ENCODE data around the gene CEACAM4.

The CEACAM4 gene

DNA sequence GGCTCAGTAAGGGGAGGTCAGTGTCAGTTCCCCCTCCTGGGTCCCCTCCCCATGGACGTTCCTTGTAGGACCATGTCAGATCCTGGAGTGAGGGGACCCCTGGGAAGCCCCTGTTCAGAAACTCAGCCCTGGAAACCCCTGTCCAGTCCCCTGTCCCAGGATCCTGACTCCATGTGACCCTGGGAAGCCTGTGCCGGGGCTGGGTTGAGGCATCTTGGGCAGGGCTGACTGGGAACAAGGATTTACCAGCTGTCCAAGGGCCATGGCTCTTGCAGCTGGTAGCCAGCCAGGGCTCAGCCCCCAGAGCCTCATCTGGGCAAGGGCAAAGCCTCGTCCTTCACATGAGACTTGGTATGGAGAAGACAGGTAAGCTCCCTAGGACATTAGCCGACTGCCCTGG lies 25.1 kb downstream of the CEACAM4 start:
- no peak for TF ChIP-seq CEBPB (IDR thresholded peaks at IDR 0.05)
- TF ChIP-seq, protein P1, sequence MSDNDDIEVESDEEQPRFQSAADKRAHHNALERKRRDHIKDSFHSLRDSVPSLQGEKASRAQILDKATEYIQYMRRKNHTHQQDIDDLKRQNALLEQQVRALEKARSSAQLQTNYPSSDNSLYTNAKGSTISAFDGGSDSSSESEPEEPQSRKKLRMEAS (IDR thresholded peaks at IDR 0.05) = no peak
- no peak for TF ChIP-seq EGR1 (IDR thresholded peaks at IDR 0.05)
- TF ChIP-seq TCF12 (IDR thresholded peaks at IDR 0.05; ENCODE audit: low read depth) = no peak
- TF ChIP-seq TAF1 (IDR thresholded peaks at IDR 0.05; ENCODE audit: low read depth) = no peak
- no peak for TF ChIP-seq CREB1 (IDR thresholded peaks at IDR 0.05; ENCODE audit: low read depth)
- no peak for TF ChIP-seq NFIC (IDR thresholded peaks at IDR 0.05)
- TF ChIP-seq, protein P2, sequence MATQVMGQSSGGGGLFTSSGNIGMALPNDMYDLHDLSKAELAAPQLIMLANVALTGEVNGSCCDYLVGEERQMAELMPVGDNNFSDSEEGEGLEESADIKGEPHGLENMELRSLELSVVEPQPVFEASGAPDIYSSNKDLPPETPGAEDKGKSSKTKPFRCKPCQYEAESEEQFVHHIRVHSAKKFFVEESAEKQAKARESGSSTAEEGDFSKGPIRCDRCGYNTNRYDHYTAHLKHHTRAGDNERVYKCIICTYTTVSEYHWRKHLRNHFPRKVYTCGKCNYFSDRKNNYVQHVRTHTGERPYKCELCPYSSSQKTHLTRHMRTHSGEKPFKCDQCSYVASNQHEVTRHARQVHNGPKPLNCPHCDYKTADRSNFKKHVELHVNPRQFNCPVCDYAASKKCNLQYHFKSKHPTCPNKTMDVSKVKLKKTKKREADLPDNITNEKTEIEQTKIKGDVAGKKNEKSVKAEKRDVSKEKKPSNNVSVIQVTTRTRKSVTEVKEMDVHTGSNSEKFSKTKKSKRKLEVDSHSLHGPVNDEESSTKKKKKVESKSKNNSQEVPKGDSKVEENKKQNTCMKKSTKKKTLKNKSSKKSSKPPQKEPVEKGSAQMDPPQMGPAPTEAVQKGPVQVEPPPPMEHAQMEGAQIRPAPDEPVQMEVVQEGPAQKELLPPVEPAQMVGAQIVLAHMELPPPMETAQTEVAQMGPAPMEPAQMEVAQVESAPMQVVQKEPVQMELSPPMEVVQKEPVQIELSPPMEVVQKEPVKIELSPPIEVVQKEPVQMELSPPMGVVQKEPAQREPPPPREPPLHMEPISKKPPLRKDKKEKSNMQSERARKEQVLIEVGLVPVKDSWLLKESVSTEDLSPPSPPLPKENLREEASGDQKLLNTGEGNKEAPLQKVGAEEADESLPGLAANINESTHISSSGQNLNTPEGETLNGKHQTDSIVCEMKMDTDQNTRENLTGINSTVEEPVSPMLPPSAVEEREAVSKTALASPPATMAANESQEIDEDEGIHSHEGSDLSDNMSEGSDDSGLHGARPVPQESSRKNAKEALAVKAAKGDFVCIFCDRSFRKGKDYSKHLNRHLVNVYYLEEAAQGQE (IDR thresholded peaks at IDR 0.05; ENCODE audit: low read depth) = no peak
- no peak for TF ChIP-seq YY1 (IDR thresholded peaks at IDR 0.05; ENCODE audit: low read depth)
- no peak for TF ChIP-seq EP300 (IDR thresholded peaks at IDR 0.05; ENCODE audit: borderline replicate concordance)
- TF ChIP-seq, protein P3, sequence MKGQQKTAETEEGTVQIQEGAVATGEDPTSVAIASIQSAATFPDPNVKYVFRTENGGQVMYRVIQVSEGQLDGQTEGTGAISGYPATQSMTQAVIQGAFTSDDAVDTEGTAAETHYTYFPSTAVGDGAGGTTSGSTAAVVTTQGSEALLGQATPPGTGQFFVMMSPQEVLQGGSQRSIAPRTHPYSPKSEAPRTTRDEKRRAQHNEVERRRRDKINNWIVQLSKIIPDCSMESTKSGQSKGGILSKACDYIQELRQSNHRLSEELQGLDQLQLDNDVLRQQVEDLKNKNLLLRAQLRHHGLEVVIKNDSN (IDR thresholded peaks at IDR 0.05) = no peak
- TF ChIP-seq RAD21 (IDR thresholded peaks at IDR 0.05; ENCODE audit: low read depth) = no peak
- TF ChIP-seq ZBTB7A (IDR thresholded peaks at IDR 0.05; ENCODE audit: low read depth) = no peak
- TF ChIP-seq FOXM1 (IDR thresholded peaks at IDR 0.05; ENCODE audit: borderline replicate concordance, low read depth) = no peak

DNA sequence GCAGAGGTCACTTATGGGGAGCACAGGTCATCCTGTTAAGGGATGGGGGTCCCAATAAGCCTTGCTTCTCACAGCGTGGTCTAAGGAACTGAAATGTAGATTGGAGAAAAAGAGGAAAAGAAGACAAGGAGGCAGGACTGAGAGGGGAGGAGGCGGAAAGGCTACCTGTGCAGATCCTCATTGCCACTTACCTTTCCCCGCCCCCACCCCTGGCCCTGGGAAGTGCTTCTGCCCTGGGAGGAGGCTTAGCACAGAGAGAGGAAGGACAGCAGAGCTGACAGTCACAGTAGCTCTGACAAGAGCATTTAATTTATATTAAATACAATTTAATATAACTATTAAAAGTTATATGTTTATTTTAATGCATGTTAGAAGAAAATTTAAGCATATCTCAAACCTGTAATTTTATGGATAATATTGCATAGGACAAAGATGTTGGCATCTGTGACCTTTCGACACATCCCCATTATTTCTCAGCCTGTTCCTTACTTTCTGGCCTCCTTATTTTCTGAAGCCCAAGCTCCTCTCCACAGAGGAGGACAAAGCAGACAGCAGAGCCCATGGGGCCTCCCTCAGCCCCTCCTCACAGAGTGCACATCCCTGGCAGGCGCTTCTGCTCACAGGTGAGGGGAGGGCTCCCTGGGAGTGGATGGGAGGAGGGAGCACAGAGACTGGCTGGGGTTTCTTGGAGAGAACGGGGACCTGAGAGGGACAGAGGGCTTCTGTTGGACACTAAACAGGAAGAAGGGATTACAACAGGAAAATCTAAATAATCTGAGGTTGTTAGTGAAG lies 27.5 kb downstream of the CEACAM4 start:
- TF ChIP-seq, protein P3 (IDR thresholded peaks at IDR 0.05) = no peak
- TF ChIP-seq, protein P1 (IDR thresholded peaks at IDR 0.05) = no peak
- TF ChIP-seq YY1 (IDR thresholded peaks at IDR 0.05; ENCODE audit: low read depth) = no peak
- TF ChIP-seq CREB1 (IDR thresholded peaks at IDR 0.05; ENCODE audit: low read depth) = no peak
- TF ChIP-seq, protein P2 (IDR thresholded peaks at IDR 0.05; ENCODE audit: low read depth) = no peak
- TF ChIP-seq FOXM1 (IDR thresholded peaks at IDR 0.05; ENCODE audit: borderline replicate concordance, low read depth) = no peak
- no peak for TF ChIP-seq EP300 (IDR thresholded peaks at IDR 0.05; ENCODE audit: borderline replicate concordance)
- TF ChIP-seq TCF12 (IDR thresholded peaks at IDR 0.05; ENCODE audit: low read depth) = no peak
- no peak for TF ChIP-seq EGR1 (IDR thresholded peaks at IDR 0.05)
- TF ChIP-seq RAD21 (IDR thresholded peaks at IDR 0.05; ENCODE audit: low read depth) = no peak
- no peak for TF ChIP-seq TEAD4 (IDR thresholded peaks at IDR 0.05)
- no peak for TF ChIP-seq NFIC (IDR thresholded peaks at IDR 0.05)
- TF ChIP-seq CEBPB (IDR thresholded peaks at IDR 0.05) = no peak
- TF ChIP-seq ZBTB7A (IDR thresholded peaks at IDR 0.05; ENCODE audit: low read depth) = no peak
- no peak for TF ChIP-seq TAF1 (IDR thresholded peaks at IDR 0.05; ENCODE audit: low read depth)

DNA sequence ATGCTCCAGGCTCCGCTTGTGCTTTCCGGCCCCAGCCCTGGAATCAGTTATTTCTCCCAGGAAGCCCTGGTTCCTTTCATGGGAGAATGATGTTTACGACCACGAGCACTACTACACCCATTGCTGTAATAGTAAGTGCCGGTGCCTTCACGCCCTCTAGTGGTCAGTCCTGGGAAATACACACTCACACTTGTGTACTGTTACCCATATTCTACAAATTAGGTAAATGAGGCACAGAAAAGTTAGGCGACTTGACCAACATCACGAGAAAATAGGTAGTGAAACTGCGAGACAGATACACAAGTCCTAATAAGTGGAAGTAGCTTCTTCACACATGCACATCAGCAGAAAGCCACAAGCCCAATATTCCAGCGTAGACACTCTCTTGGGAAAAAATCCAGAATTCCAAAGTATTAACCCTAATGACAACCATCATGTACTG lies 29.3 kb downstream of the CEACAM4 start:
- TF ChIP-seq YY1 (IDR thresholded peaks at IDR 0.05; ENCODE audit: low read depth) (no peak), RAD21 (IDR thresholded peaks at IDR 0.05; ENCODE audit: low read depth) (peak; percentile 35; the same call in 1 of the 2 replicates), NFIC (IDR thresholded peaks at IDR 0.05) (no peak)

DNA sequence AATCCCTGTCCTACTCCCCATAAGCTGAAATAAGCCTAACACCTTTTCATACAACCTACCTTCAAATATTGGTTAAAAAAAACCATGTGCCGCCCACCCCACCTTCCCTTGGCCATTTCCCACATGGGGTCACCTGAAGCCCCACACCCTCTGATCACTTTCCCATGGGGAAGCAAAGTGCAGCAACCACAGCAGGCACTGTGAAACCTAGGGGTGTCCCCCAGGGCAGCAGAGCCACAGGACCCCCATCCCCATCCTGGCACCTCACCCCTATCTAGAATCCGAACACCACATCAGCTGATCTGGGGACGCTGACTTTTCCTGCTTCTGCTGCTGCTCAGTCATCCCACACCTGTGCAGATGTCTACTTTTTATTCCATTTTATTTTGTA lies 31.0 kb downstream of the CEACAM4 start:
- TF ChIP-seq EP300 (IDR thresholded peaks at IDR 0.05; ENCODE audit: borderline replicate concordance) = no peak
- no peak for TF ChIP-seq EGR1 (IDR thresholded peaks at IDR 0.05)
- no peak for TF ChIP-seq CREB1 (IDR thresholded peaks at IDR 0.05; ENCODE audit: low read depth)
- TF ChIP-seq CEBPB (IDR thresholded peaks at IDR 0.05) = no peak
- TF ChIP-seq, protein P2 (IDR thresholded peaks at IDR 0.05; ENCODE audit: low read depth) = no peak
- TF ChIP-seq TAF1 (IDR thresholded peaks at IDR 0.05; ENCODE audit: low read depth) = no peak
- TF ChIP-seq, protein P3 (IDR thresholded peaks at IDR 0.05) = no peak
- TF ChIP-seq TEAD4 (IDR thresholded peaks at IDR 0.05) = no peak
- TF ChIP-seq, protein P1 (IDR thresholded peaks at IDR 0.05) = no peak
- no peak for TF ChIP-seq FOXM1 (IDR thresholded peaks at IDR 0.05; ENCODE audit: borderline replicate concordance, low read depth)
- no peak for TF ChIP-seq TCF12 (IDR thresholded peaks at IDR 0.05; ENCODE audit: low read depth)
- TF ChIP-seq ZBTB7A (IDR thresholded peaks at IDR 0.05; ENCODE audit: low read depth) = no peak
- no peak for TF ChIP-seq YY1 (IDR thresholded peaks at IDR 0.05; ENCODE audit: low read depth)
- TF ChIP-seq RAD21 (IDR thresholded peaks at IDR 0.05; ENCODE audit: low read depth) = no peak
- no peak for TF ChIP-seq NFIC (IDR thresholded peaks at IDR 0.05)

All from Ishikawa (cell line).